Testis (tissue), 3 donors: ENCODE results near the gene CFAP77. TPM values are rescaled to one million over a fixed set of nuclear protein-coding genes. Genes with fewer than 3 reads are reported as not detected.

Source experiments
- DNase-seq: peaks from one replicate; pipeline ENCODE4 v3.0.0-alpha.2; 2019
- H3K27ac ChIP-seq, 2 donors: fragments of 200-600 bp; sonication (generic); one replicate each; pipeline ENCODE4 v1.5.1; 2019
- H3K27me3 ChIP-seq: fragments of 200-600 bp; sonication (generic); one replicate; pipeline ENCODE4 v1.5.1; 2019
- H3K36me3 ChIP-seq: fragments of 200-600 bp; sonication (generic); one replicate; pipeline ENCODE4 v1.5.1; 2017; ENCODE audit warnings: low read depth; ENCODE audit errors: missing control alignments
- H3K4me1 ChIP-seq: fragments of 200-600 bp; sonication (generic); one replicate; pipeline ENCODE4 v1.5.1; 2019
- H3K4me3 ChIP-seq, 2 donors: fragments of 200-600 bp; sonication (generic); one replicate each; pipeline ENCODE4 v1.5.1; 2017 to 2019
- H3K9me3 ChIP-seq: fragments of 200-600 bp; sonication (generic); one replicate; pipeline ENCODE4 v1.5.1; 2017
- POLR2A ChIP-seq: fragments of 450-650 bp; IDR thresholded peaks from one replicate; pipeline ENCODE4 v1.6.1; 2017; ENCODE audit warnings: antibody characterized with exemption, mild to moderate bottlenecking, moderate library complexity
- WGBS, 2 donors: methylation state at CpG; one replicate each; pipeline ENCODE4 v1.1.5; 2018; 5-methylcytosine and 5-hydroxymethylcytosine counted together
- intact Hi-C: fragments of 100-400 bp; cut with DNase I; formaldehyde crosslinking; loops from one replicate; pipeline ENCODE4 v1.15.1; 2023; ENCODE audit warnings: low total_unique reads
- polyA plus RNA-seq: library from polyadenylated mRNA; stranded (reverse); fragments of 350-450 nt; fragmentation: Illumina TruSeq; extraction: RNeasy Lipid Tissue Mini Kit (QIAGEN cat#74804); gene quantifications from one replicate; pipeline ENCODE4 v1.2.3, GENCODE V29; 2014; ENCODE audit warnings: low read depth, low replicate concordance; ENCODE audit not compliant: insufficient read depth
- total RNA-seq, 2 donors: library from RNA; depleted of rRNA; stranded (reverse); fragments of >200 nt; gene quantifications; one replicate each; pipeline ENCODE4 v1.2.3, GENCODE V29; 2016
- TF ChIP-seq, protein P1 (sequence below), 3 experiments: fragments of 450-650 bp in 2 of 3; fragments of 200-600 bp in 1 of 3; sonication (generic) in 1 of 3; IDR thresholded peaks; one replicate each; pipeline ENCODE4 v1.5.1; 2016 to 2019; ENCODE audit warnings: antibody characterized with exemption in 3 of 3, mild to moderate bottlenecking in 2 of 3, moderate library complexity in 1 of 3

The CFAP77 gene
- total and polyA plus RNA-seq, 3 donors from 2014 or later: 13.6 to 36.2 (median 20.9) TPM

DNA sequence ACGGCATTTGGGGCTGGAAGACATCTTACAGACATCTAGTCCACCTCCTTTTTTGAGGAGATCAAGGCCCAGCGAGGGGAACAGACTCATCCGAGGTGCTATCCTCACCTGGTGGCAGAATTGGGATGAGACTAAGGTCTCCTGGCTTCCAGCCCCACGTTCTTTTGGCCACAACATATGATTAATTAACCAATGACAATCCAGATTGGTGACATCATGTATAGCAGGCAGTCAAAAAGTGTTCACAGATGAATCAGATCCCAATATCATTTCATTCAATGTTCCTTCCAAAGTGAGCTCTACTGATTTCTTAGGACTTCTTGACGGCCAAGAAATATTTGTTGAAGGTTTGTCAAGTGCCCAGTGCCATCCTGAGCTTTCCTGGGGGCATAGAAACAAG lies 3.9 kb downstream of the CFAP77 start:
- Histone ChIP-seq H3K4me1 (peaks cover 14% of the 10 kb centered on the region), H3K4me3 (no peak overlapping the region), H3K27ac (no peak overlapping the region), H3K9me3 (no peaks in the 10 kb centered on the region), H3K36me3 (no peaks in the 10 kb centered on the region), H3K27me3 (no peaks in the 10 kb centered on the region)
- no peak for DNase-seq
- intact Hi-C loops: no loop called here
- 73 to 76% methylated on average over 5 of the region's 5 CpGs for WGBS, 2 donors
- TF ChIP-seq POLR2A: no peak
- TF ChIP-seq, protein P1, sequence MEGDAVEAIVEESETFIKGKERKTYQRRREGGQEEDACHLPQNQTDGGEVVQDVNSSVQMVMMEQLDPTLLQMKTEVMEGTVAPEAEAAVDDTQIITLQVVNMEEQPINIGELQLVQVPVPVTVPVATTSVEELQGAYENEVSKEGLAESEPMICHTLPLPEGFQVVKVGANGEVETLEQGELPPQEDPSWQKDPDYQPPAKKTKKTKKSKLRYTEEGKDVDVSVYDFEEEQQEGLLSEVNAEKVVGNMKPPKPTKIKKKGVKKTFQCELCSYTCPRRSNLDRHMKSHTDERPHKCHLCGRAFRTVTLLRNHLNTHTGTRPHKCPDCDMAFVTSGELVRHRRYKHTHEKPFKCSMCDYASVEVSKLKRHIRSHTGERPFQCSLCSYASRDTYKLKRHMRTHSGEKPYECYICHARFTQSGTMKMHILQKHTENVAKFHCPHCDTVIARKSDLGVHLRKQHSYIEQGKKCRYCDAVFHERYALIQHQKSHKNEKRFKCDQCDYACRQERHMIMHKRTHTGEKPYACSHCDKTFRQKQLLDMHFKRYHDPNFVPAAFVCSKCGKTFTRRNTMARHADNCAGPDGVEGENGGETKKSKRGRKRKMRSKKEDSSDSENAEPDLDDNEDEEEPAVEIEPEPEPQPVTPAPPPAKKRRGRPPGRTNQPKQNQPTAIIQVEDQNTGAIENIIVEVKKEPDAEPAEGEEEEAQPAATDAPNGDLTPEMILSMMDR (IDR thresholded peaks at IDR 0.05): no peak

DNA sequence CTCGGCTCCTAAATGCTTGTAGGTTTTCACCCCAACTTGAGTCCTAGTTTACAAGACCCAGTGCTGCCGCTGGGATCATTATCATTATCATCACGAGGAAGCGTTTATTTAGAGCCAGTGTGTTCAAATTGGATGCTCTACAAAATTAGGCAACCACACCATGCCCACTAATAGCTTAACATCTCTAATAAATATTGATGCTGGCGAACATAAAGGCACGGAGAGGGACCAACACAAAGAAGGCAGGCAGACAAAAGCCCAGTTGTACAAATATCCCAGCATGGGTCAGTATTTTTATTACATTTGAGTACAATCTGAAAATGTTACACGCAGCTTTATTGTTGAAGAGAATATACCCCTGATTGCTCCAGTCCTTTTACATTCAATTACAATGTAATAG lies 4.7 kb downstream of the CFAP77 start:
- H3K36me3 ChIP-seq: no peaks in the 10 kb centered on the region
- TF ChIP-seq, protein P1 (IDR thresholded peaks at IDR 0.05): no peak
- no peak for TF ChIP-seq POLR2A
- H3K27ac ChIP-seq: no peak overlapping the region
- intact Hi-C loops: no loop called here
- WGBS, 2 donors: 62 to 70% methylated on average over 7 of the region's 7 CpGs
- no peaks in the 10 kb centered on the region for H3K9me3 ChIP-seq
- no peaks in the 10 kb centered on the region for H3K27me3 ChIP-seq
- peaks cover 8% of the 10 kb centered on the region for H3K4me1 ChIP-seq
- H3K4me3 ChIP-seq: no peak overlapping the region
- DNase-seq: no peak

DNA sequence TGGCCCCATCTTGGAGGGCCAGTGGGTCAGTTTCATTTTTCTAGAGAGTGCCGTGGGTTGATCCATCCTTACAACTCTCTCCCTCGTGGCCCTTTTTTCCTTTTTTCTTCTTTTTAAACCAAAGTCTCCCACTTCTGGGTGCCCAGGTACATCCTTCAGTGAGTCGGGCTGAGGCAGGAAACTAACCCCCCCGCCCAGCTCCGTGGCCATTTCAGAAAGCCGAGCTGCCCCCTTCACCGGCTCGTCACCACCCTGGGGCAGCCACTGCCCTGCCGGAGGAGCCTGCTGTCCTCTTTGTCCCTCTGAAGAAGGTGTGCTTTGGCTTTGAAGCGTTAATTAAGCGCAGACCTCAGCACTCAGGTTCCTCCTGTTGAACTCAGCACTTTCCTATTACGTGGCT lies 5.2 kb downstream of the CFAP77 start:
- no peak overlapping the region for H3K27ac ChIP-seq
- DNase-seq: no peak
- no peak overlapping the region for H3K4me3 ChIP-seq
- no peaks in the 10 kb centered on the region for H3K9me3 ChIP-seq
- no peaks in the 10 kb centered on the region for H3K27me3 ChIP-seq
- 45 to 46% methylated on average over 11 to 12 of the region's 12 CpGs for WGBS, 2 donors
- no peaks in the 10 kb centered on the region for H3K36me3 ChIP-seq
- intact Hi-C loops: no loop called here
- TF ChIP-seq, protein P1 (IDR thresholded peaks at IDR 0.05): no peak
- no peak for TF ChIP-seq POLR2A
- H3K4me1 ChIP-seq: peaks cover 8% of the 10 kb centered on the region

DNA sequence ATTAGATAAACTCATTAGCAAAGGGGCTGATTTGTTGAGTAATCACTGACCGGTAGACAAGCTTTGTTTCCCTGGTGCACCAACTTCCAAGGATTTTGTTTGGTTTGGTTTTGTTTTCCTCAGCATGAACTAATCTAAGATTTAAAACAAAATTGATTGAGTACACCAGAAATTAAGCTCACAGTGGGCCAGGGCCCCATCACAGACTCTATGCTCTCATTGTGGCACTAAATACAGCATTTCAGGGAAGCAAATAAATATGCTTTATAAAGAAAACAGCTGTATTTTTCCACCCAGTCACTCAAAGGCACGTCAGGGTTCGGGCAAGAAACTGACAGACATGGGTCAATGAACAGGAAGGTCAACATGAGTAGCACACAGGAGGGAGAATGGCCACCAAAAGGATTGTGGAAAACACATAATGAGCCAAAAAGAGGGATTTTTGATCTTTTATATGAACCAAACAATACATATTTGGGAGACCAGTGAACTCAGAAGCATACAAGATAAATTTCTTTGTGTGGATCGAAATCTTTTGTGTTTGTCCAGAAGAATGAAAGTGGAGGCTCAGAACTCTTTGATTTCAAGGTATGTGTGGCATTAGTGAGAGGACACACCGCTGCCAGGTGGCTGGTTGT lies 8.8 kb downstream of the CFAP77 start:
- Histone ChIP-seq H3K4me1 (no peaks in the 10 kb centered on the region), H3K4me3 (no peak overlapping the region), H3K36me3 (no peaks in the 10 kb centered on the region), H3K27ac (no peak overlapping the region), H3K9me3 (no peaks in the 10 kb centered on the region), H3K27me3 (no peaks in the 10 kb centered on the region)
- TF ChIP-seq, protein P1 (IDR thresholded peaks at IDR 0.05): no peak
- no peak for TF ChIP-seq POLR2A
- intact Hi-C loops: no loop called here
- WGBS, 2 donors: 75 to 80% methylated on average over 5 of the region's 5 CpGs
- DNase-seq: no peak

DNA sequence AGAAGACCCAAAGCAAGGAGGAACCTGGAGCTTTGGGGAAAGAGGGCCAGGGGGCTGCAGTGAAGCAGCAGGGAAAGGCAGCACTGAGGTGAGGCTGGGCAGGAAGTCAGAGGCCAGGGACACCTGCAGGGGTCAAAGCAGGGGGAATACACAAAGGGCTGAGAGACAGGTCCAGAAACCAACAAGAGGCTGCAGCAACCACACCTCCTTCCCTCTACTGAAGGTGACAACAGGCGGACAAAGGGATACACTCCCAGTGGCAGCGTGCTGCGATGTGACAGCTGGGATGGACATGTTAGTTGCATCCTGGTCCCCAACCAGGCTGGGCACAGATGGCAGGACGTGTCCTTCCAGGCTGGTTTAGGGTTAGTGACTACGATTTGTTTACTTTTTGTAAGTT lies 12.6 kb downstream of the CFAP77 start:
- Histone ChIP-seq H3K36me3 (no peaks in the 10 kb centered on the region), H3K4me1 (no peaks in the 10 kb centered on the region), H3K27ac (no peak overlapping the region), H3K4me3 (no peak overlapping the region), H3K9me3 (no peaks in the 10 kb centered on the region), H3K27me3 (no peaks in the 10 kb centered on the region)
- DNase-seq: no peak
- WGBS, 2 donors: 48 to 65% methylated on average over 5 of the region's 5 CpGs
- intact Hi-C loops: no loop called here
- TF ChIP-seq, protein P1 (IDR thresholded peaks at IDR 0.05): no peak
- TF ChIP-seq POLR2A: no peak
